OCI-LY3 (cell line): ENCODE measurements around the gene MGP.

Experiments used
- EZH2phosphoT487 ChIP-seq: fragments of 200-600 bp; shearing (Covaris generic); IDR thresholded peaks from 2 replicates; pipeline ENCODE4 v1.6.1; 2018; ENCODE audit warnings: antibody characterized with exemption, mixed run types, low read depth
- TF ChIP-seq, protein P1 (sequence below): fragments of 200-600, 300-600 bp; sonication (generic); IDR thresholded peaks from 2 replicates; pipeline ENCODE4 v1.5.1; 2014; ENCODE audit warnings: antibody characterized with exemption, low read length, low read depth

DNA sequence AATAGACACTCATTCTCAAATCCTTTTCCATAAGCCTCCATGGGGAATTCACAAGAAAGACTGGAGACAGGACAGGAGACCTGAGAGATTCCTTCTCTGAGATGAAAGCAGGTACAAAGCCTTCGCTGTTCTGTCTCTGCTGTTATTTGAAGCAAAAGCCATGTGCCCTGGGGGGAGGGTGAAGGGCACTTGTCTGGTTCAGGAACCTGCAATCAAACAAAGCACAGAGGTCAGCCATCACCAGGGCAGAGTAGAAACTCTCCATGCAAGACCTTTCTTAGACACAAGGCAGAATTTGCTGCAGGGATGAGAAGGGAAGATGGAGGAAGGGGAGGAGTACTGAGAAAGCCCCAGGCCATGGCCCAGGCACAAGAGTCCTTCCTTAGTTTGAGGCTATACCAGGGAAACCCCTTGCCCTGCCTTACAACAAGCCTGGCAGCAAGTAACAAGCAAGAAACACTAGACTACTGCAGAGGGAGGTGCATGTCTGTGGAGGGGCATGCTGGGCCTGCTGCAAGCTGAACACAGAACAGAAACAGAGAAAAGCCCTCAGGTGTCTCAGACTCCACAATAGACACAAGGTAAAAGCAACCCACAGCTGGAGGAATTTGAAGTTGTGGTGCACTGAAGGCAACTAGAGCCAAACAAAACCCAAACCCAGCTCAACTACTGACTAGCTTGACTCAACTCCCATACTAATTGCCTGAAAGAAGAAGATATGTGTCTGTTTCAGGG is 34.6 kb downstream of the MGP start:
- TF ChIP-seq, protein P1, sequence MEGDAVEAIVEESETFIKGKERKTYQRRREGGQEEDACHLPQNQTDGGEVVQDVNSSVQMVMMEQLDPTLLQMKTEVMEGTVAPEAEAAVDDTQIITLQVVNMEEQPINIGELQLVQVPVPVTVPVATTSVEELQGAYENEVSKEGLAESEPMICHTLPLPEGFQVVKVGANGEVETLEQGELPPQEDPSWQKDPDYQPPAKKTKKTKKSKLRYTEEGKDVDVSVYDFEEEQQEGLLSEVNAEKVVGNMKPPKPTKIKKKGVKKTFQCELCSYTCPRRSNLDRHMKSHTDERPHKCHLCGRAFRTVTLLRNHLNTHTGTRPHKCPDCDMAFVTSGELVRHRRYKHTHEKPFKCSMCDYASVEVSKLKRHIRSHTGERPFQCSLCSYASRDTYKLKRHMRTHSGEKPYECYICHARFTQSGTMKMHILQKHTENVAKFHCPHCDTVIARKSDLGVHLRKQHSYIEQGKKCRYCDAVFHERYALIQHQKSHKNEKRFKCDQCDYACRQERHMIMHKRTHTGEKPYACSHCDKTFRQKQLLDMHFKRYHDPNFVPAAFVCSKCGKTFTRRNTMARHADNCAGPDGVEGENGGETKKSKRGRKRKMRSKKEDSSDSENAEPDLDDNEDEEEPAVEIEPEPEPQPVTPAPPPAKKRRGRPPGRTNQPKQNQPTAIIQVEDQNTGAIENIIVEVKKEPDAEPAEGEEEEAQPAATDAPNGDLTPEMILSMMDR: no peak
- no peak for TF ChIP-seq EZH2phosphoT487
